ENCODE results near the gene EXOC3L1.

The EXOC3L1 gene

GRCh38 chr16:67190041-67190440, at the start of gene EXOC3L1:
Gene EXOC3L1, minus strand, starts transcription at chr16:67190136. Its CDS starts 460 bp downstream, at chr16:67189676.
- no peak for DNase-seq (ENCODE audit: low read depth, low spot score)

GRCh38 chr16:67238806-67239470, 49.0 kb upstream of the EXOC3L1 start:
- no peak for DNase-seq (ENCODE audit: low read depth, low spot score)

- DNase-seq (ENCODE audit: low read depth, low spot score), result no peak
Observed at GRCh38 chr16:67238278-67238575, 48.3 kb upstream of the EXOC3L1 start.

- DNase-seq (ENCODE audit: low read depth, low spot score), result no peak
Observed at GRCh38 chr16:67237396-67238277, 47.7 kb upstream of the EXOC3L1 start.

GRCh38 chr16:67236563-67237395, 46.8 kb upstream of the EXOC3L1 start:
- DNase-seq (ENCODE audit: low read depth, low spot score), result peak; percentile 41

GRCh38 chr16:67235816-67236562, 46.1 kb upstream of the EXOC3L1 start:
- DNase-seq (ENCODE audit: low read depth, low spot score), result no peak

GRCh38 chr16:67234180-67234597, 44.3 kb upstream of the EXOC3L1 start:
- DNase-seq (ENCODE audit: low read depth, low spot score), result no peak

- no peak for DNase-seq (ENCODE audit: low read depth, low spot score)
Observed at GRCh38 chr16:67233596-67233995, 43.7 kb upstream of the EXOC3L1 start.

GRCh38 chr16:67230809-67231660, 41.1 kb upstream of the EXOC3L1 start:
- no peak for DNase-seq (ENCODE audit: low read depth, low spot score)

- no peak for DNase-seq (ENCODE audit: low read depth, low spot score)
Observed at GRCh38 chr16:67229906-67230808, 40.2 kb upstream of the EXOC3L1 start.

- DNase-seq (ENCODE audit: low read depth, low spot score), result no peak
Observed at GRCh38 chr16:67228905-67229304, 39.0 kb upstream of the EXOC3L1 start.

- DNase-seq (ENCODE audit: low read depth, low spot score), result no peak
Observed at GRCh38 chr16:67228034-67228785, 38.3 kb upstream of the EXOC3L1 start.

- no peak for DNase-seq (ENCODE audit: low read depth, low spot score)
Observed at GRCh38 chr16:67227567-67227921, 37.6 kb upstream of the EXOC3L1 start.

GRCh38 chr16:67226804-67227566, 37.0 kb upstream of the EXOC3L1 start, which contains the start of gene TMEM208:
Gene TMEM208, plus strand, starts transcription at chr16:67227130. Its CDS starts 89 bp downstream, at chr16:67227219.
- DNase-seq (ENCODE audit: low read depth, low spot score), result peak; percentile 93

GRCh38 chr16:67226295-67226803, 36.4 kb upstream of the EXOC3L1 start:
- no peak for DNase-seq (ENCODE audit: low read depth, low spot score)

- DNase-seq (ENCODE audit: low read depth, low spot score), result no peak
Observed at GRCh38 chr16:67223992-67224391, 34.1 kb upstream of the EXOC3L1 start.

GRCh38 chr16:67216612-67217490, 26.9 kb upstream of the EXOC3L1 start:
- no peak for DNase-seq (ENCODE audit: low read depth, low spot score)
